ENCODE results near the gene SOX9.

Gene SOX9

GRCh38 chr17:72120642-72121163 is at the start of gene SOX9:
TSS of gene SOX9 (plus strand) at chr17:72121020. CDS start at chr17:72121392, 372 bp downstream.
- no peak for DNase-seq

DNA sequence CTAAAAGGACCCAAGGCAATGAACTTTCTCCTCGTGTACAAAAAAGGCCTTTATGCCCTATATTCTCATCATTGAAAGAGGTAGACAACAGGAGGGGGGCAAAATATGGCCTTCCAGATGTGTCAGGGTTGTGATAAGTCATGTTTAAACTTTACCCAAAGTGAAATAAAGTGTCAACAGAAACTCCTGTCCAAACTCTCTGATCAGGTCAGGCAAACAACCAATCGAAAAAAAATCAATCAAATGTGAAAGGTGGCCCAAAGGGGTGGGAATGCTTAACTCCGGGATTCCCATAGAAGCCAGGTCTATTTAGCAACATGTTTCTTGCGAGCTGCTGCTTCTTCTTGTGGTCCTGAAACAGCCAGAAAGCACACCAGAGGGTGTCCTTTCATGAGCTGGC is 49.5 kb upstream of the SOX9 start:
- DNase-seq: no peak

DNA sequence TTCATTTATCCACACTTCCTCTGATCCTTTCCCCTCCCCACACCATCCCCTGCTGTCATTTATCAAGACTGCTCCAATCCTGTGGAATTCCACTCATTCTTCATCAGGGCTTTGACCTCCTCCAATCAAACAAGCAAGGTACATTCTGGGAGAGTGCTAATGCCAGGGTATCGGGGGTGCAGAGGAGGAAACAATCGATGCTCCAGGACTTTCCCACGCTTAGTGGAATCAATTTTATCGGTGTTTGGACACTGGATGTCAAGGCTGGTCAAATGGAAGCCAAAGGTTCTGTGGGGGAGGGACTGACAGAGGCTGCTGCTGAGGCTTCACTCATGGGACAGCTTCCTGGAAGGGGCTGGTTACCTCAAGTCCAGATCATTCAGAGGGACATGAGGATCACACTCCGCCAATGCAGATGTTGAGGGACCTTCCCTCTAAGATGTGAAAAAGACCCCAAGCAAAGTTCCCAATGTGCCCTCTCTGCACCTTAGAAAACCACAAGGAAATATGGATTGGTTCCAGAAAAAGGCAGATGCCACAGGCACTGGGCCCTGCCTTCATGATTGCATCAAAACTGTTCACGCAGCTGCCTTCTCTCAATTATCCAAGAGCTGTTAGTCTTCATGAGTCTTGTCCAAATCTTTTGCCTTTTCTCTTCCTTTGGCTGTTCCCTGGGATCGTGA is 44.7 kb upstream of the SOX9 start:
- no peak for DNase-seq

- no peak for DNase-seq
Observed at GRCh38 chr17:72076678-72077030, 44.2 kb upstream of the SOX9 start.

DNA sequence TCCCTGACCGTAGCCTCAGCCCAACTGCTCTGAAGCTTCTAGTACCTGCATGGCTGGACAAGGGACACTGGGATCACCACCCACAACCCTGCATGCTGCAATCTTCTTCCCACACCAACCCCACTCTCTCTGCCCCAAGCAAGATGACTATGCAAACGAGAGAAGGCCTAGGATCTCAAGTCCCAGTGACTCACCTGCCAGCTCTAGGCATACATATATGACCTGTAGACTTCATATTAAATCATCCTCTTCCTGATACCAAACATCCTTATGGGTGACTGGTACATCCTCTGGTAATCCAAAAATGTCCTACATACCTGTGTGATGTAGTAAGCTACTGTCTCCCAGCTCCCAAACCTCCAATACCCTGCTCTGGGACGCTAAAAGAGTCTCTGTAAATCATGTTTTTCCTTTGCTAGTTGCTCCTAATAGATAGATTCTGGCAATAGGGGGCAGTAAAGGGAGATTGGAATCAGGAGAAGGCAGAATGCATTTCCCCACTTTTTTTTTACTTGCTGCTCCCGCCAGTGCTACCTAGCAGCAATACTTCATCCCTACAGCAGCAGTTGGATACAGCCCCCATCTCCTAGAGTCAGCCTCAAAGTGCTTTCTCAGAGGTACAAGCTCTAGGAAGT is 43.4 kb upstream of the SOX9 start:
- no peak for DNase-seq

DNA sequence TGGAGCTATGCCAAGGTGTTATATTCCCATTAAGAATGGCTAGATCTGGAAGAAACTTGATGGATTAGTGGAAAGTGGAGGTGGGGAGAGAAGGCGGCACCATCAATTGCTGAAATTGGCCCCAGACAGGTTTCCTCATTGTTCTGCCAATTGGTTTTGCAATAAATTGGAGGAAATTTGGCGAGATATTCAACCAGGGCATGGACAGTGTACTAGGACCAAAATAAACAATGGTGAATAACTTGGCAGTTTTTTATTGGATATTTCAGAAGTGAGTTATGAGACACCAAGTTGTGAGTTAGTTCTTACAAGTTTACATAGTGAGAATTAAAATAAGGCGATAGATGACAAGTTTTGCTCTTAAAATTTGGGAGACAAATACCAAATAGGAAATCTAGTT is 41.1 kb upstream of the SOX9 start:
- no peak for DNase-seq

DNA sequence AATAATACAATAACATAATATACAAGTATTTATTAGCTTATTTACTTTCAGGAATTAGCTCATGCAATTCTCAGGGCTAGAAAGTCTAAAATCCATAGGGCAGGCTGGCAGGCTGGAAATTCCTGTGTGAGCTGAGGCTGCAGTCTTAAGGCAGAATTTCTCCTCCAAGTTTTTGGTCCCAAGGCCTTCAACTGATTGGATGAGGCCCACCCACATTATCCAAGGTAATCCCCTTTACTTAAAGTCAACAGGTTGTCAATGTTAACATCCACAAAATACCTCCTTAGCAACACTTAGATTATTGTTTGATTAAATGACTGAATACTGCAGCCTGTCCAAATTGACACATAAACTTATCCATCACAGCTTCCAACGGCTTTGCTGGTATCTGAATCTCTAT is 32.9 kb upstream of the SOX9 start:
- no peak for DNase-seq

- no peak for DNase-seq
Observed at GRCh38 chr17:72089453-72089987, 31.3 kb upstream of the SOX9 start.

GRCh38 chr17:72090108-72090507 is 30.7 kb upstream of the SOX9 start:
- DNase-seq: no peak

DNA sequence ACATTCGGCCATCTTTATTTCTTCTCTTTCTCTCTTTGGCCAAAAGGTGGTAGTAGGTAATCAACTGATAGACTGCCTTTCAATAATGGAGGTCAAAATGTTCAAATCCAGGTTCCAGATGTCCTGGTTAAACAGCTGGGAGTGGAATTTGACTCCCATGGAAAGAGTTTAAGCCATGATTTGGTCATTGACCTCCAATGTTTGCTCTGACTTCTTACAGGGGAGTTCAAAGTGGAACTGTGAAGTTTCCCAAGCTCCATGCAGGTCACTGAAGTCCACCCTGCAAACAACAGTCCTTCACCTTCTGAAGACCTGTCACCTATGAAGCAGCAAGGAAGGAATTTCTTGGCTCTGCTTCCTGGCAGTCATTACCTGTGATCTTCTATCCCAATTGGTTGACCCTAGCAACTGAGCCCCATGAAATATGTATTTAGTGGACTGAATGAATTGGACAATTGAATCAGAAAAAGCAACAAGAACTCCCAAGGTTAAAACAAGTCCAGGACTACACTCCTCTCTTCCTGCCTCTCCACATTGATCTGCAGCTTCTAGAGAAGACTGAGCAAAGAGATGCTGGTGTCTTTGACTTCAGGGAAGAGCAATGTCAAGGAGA is 28.0 kb upstream of the SOX9 start:
- DNase-seq: no peak

DNA sequence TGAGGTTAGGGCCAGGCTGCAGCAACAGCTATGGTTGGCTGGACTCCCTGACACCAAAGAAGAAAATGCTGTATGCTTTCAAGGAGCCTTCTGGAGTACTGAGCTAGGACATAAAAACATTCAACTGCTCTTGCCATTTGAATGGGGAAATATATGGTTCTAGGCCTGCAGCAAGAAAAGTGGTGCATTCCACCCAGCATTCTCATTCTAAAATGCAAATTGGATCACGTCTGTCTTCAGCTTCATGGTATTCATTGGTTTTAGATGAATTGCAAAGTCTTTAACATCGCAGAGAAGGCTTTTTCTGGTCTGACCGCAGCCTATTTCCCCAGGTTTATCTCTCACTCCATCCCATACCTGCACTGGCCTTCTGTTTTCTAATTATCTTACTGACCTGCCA is 27.1 kb upstream of the SOX9 start:
- no peak for DNase-seq

- DNase-seq: no peak
Observed at GRCh38 chr17:72095316-72095715, 25.5 kb upstream of the SOX9 start.

DNA sequence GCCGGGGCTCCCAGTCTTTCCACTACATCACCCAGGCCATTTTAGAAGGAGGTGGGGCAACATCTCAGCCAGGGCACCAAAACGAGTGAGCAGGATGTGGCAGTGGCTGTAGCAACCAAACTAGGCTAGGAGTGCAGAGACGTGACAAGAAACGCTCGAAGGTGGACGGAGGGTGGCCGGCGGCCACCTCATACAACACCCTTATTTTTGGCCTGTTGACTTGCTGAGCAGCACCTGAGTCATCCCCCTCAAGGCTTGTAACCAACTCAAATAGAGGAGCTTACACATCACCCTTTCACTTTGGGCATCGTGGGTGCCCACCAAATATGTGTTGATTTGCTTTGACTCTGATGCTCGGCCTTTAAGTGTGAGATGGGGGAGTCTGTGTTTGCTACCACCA is 23.7 kb upstream of the SOX9 start:
- no peak for DNase-seq

GRCh38 chr17:72099919-72100318 is 20.9 kb upstream of the SOX9 start:
- no peak for DNase-seq

DNA sequence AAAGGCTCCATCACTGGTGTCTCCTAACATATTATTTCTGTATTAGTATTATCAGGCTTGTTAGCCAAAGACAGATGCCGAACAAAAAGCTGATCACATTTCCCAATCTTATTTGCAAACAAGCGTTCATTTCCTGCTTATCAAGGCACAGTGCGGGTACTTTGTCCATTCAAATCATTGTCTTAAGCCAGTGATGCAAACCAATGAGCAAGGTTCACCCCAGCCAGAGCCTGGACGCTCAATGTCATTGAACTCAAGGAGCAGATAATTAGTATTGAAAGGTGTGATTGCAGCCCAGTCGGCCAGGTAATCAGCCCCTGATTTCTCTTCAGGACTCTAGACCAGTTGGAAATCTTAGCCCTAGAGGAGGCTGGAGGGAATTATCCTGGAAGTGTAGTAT is 20.4 kb upstream of the SOX9 start:
- DNase-seq: no peak

GRCh38 chr17:72101526-72101925 is 19.3 kb upstream of the SOX9 start:
- DNase-seq: no peak

GRCh38 chr17:72102366-72102765 is 18.5 kb upstream of the SOX9 start:
- DNase-seq: no peak

- DNase-seq: no peak
Observed at GRCh38 chr17:72104164-72104862, 16.5 kb upstream of the SOX9 start.

DNA sequence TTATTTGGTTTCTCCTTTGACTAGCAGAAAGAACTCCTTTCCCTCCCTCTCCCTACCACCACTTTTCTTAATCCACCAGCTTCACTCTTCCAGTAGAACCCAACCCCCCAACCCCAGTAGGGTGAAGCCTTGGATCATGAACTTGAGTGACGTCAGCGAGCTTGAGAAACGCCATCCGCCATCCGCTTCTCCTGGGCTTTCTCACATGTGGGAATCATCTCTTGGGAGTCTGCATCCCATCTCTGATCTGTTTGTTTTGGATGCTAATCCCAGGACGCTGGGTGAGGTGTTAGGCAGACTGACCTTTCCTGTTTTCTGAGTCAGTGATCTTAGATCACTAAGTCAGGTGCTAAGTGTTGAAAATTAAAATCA is 16.0 kb upstream of the SOX9 start:
- no peak for DNase-seq

- DNase-seq: no peak
Observed at GRCh38 chr17:72107100-72107499, 13.7 kb upstream of the SOX9 start.

DNA sequence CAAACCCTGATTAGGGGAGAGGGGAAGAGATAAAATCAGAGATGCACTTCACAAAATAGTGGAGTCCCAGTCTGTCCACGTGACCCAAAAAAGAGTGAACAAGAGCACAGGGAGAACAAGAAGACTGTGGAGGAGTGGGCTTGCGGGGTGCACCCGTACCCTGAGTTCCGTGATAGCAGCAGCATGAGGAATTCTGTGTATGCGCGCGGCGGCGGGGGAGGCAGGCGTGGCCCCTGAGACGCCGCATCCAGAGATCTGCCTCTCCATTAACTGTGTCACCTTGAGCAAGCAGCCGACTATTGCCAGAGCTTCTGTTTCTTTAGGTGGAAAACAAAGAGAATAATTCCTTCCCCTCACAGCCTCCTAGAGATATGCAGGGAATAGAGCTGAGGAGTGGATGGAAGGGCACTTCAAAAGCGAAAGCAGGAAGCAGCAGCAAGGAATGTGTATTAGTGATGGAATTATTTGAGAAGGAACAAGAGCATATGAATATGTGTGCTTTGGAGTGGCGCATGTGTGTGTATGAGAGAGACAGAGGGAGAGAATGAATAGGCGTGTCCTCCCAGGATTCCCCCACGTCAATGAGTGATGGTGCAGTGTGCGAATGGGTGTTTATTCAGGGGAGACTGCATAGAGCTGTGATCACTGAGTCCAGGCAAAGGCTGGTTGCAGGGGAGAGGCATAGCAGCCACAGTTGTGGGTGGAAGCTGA is 10.4 kb upstream of the SOX9 start:
- no peak for DNase-seq

DNA sequence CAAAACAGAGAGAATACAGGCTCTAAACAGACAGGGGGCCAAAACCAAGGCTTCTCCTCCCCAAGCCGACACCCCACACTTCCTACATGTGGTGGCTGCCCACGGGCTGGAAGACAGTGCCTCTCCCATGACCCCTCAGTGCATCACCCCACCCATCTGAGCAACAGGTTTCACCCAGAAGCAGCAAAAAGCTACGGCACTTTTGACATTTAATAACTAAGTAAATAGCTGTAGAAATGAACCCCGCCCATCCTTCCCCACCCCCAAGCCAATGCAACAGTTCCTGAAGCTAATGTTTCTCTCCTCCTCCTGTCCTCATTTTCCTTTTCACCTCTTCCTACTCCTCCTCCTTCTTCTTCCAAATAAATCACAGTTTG is 9.9 kb upstream of the SOX9 start:
- no peak for DNase-seq

DNA sequence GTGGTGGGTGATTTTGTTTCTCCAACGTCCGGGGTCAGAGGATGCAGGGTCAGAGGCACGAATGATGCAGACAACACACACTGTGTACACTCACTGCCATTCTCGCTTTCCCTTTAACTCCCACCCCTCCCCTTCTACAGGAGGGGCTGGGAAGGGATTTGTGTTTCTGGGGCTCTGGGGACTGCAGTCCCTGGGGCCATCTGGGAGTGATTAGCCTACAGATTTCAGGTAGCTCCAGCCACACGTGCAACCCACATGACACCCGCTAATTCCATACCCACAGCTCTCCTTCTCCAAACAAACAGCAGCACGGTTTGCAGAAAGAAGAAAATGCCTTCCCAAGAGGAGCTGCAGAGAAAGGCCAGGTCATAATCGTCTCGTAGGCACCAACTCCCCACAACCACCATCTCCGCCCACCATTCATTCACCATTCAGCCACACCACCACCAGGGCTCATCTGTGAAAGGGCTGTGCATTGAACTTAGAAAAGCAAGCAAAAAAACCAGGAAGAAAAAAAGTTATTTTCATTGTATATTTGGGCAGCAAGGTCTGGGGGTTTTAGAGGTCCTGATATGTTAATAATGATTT is 9.4 kb upstream of the SOX9 start:
- DNase-seq: no peak
